MCF 10A (cell line): Measurements from ENCODE around the gene CAMSAP1. TPM values are rescaled to one million over a fixed set of nuclear protein-coding genes. Genes with fewer than 3 reads are reported as not detected.
A peak's percentile ranks its signal among the peaks of the same experiment; 100 is the strongest.

Source experiments
- BruUV-seq: library from RNA; stranded (reverse); fragments of 400-500 nt; replicated peaks from 2 replicates; lab custom pipeline; 2021; lab: Mats Ljungman, UMichigan
- CTCF ChIA-PET: fragments of 300-600 bp; sonication (Branson Sonifier 250); formaldehyde crosslinking; extraction: SDS; loops from one replicate; lab custom pipeline; 2021; ENCODE audit warnings: antibody characterized with exemption, inconsistent platforms; lab: Yijun Ruan, JAX
- POLR2A ChIA-PET: fragments of 300-600, 350-650 bp; sonication (Branson Sonifier 250); formaldehyde crosslinking; extraction: SDS; loops from one replicate; lab custom pipeline; 2020; ENCODE audit warnings: antibody characterized with exemption, inconsistent platforms; lab: Yijun Ruan, JAX
- DNase-seq: peaks from one replicate; pipeline ENCODE4 v3.0.0-alpha.2; 2018; ENCODE audit not compliant: unreplicated experiment
- H3K27ac Mint-ChIP-seq: one replicate; pipeline ENCODE4 v1.8.0; 2022; ENCODE audit warnings: mild to moderate bottlenecking, low read depth, mixed read lengths; ENCODE audit not compliant: unreplicated experiment
- H3K27me3 Mint-ChIP-seq: one replicate; pipeline ENCODE4 v1.8.0; 2022; ENCODE audit warnings: mixed read lengths; ENCODE audit not compliant: insufficient read depth, unreplicated experiment
- H3K36me3 Mint-ChIP-seq: one replicate; pipeline ENCODE4 v1.8.0; 2022; ENCODE audit warnings: mild to moderate bottlenecking, moderate library complexity, mixed read lengths; ENCODE audit not compliant: insufficient read depth, unreplicated experiment
- H3K4me1 Mint-ChIP-seq: one replicate; pipeline ENCODE4 v1.8.0; 2022; ENCODE audit warnings: mixed read lengths; ENCODE audit not compliant: insufficient read depth, unreplicated experiment
- H3K4me3 Mint-ChIP-seq: one replicate; pipeline ENCODE4 v1.8.0; 2022; ENCODE audit warnings: mild to moderate bottlenecking, moderate library complexity, mixed read lengths; ENCODE audit not compliant: unreplicated experiment
- H3K9me3 Mint-ChIP-seq: one replicate; pipeline ENCODE4 v1.8.0; 2022; ENCODE audit warnings: mixed read lengths; ENCODE audit not compliant: unreplicated experiment
- CTCF ChIP-seq: fragments of 200-600 bp; IDR thresholded peaks from one replicate; pipeline ENCODE4 v1.8.0; 2022; ENCODE audit warnings: antibody characterized with exemption, mild to moderate bottlenecking; ENCODE audit not compliant: unreplicated experiment
- intact Hi-C: fragments of 100-400 bp; cut with micrococcal nuclease; formaldehyde crosslinking; loops from 2 replicates; pipeline ENCODE4 v1.14.1; 2022
- total RNA-seq: library from RNA; stranded (reverse); gene quantifications from 2 replicates; pipeline ENCODE4 v1.2.3, GENCODE V29; 2022

The CAMSAP1 gene
- total RNA-seq, 1 experiment from 2014 or later: 39.5 TPM

GRCh38 chr9:135928074-135928730, 20.9 kb upstream of the CAMSAP1 start:
- H3K27me3 Mint-ChIP-seq: no peaks in the 10 kb centered on the region
- BruUV-seq: no TSS peak
- TF ChIP-seq CTCF: no peak
- no peaks in the 10 kb centered on the region for H3K9me3 Mint-ChIP-seq
- intact Hi-C loops: no loop called here
- H3K4me1 Mint-ChIP-seq: peaks cover 11% of the 10 kb centered on the region
- DNase-seq: no peak
- H3K4me3 Mint-ChIP-seq: peak overlapping the region; percentile 19
- H3K36me3 Mint-ChIP-seq: peaks cover 32% of the 10 kb centered on the region
- H3K27ac Mint-ChIP-seq: no peak overlapping the region
- CTCF ChIA-PET: no interaction called here
- POLR2A ChIA-PET: interaction anchor here (0.6 kb wide), 1 partner anchor 22 kb away, joined by 3 read pairs; no protein-coding TSS in a partner anchor

GRCh38 chr9:135927195-135928013, 20.1 kb upstream of the CAMSAP1 start:
- Mint-ChIP-seq H3K27ac (no peak overlapping the region), H3K27me3 (no peaks in the 10 kb centered on the region), H3K4me1 (peaks cover 11% of the 10 kb centered on the region), H3K4me3 (peak overlapping the region; percentile 19), H3K36me3 (peaks cover 26% of the 10 kb centered on the region), H3K9me3 (no peaks in the 10 kb centered on the region)
- CTCF ChIA-PET: no interaction called here
- POLR2A ChIA-PET: no interaction called here
- TF ChIP-seq CTCF: no peak
- no TSS peak for BruUV-seq
- intact Hi-C loops: no loop called here
- no peak for DNase-seq

- DNase-seq: peak; percentile 94
- intact Hi-C loops: no loop called here
- TF ChIP-seq CTCF: no peak
- ChIA-PET POLR2A (interaction anchor here (0.9 to 1.5 kb wide), 2 partner anchors 12 to 20 kb away, joined by 3 to 4 read pairs; no protein-coding TSS in a partner anchor), CTCF (interaction anchor here (1.0 kb wide), 1 partner anchor 26 kb away, joined by 4 read pairs; no protein-coding TSS in a partner anchor)
- BruUV-seq: no TSS peak
- no peak overlapping the region for H3K27ac Mint-ChIP-seq
- H3K4me1 Mint-ChIP-seq: peaks cover 11% of the 10 kb centered on the region
- H3K4me3 Mint-ChIP-seq: no peak overlapping the region
- peaks cover 18% of the 10 kb centered on the region for H3K36me3 Mint-ChIP-seq
- no peaks in the 10 kb centered on the region for H3K27me3 Mint-ChIP-seq
- no peaks in the 10 kb centered on the region for H3K9me3 Mint-ChIP-seq
These were observed 19.3 kb upstream of the CAMSAP1 start for GRCh38 chr9:135926402-135927194.
